ENCODE results near the gene PAOX.

GRCh38 chr10:133364645-133365431 lies 14.2 kb upstream of the PAOX start:
- TF ChIP-seq CTCF (conservative IDR thresholded peaks at IDR 0.05 in 1 of 2, IDR thresholded peaks at IDR 0.05 in 1 of 2; ENCODE audit: low read depth in 1 of 2, low read length in 2 of 2) (no peak), EZH2 (IDR thresholded peaks at IDR 0.05; ENCODE audit: low read length, missing control alignments) (no peak)
